PFSK-1 (cell line): ENCODE results near the gene RNF125.

ENCODE experiments used
- FOXP2 ChIP-seq: optimal IDR thresholded peaks from 2 replicates; pipeline ENCODE3; 2011; ENCODE audit warnings: borderline replicate concordance, control low read depth, inconsistent platforms; ENCODE audit not compliant: insufficient read depth; ENCODE audit errors: extremely low read length, extremely low read depth
- POLR2AphosphoS5 ChIP-seq: IDR thresholded peaks from 2 replicates; pipeline ENCODE4 v1.6.1; 2012; ENCODE audit warnings: low read depth, mild to moderate bottlenecking, control low read depth, low read length, moderate library complexity
- REST ChIP-seq, 2 experiments: IDR thresholded peaks; 2 replicates each; pipeline versions ENCODE4 v1.6.1 to v1.8.0; 2011 to 2012; ENCODE audit warnings: low read depth in 2 of 2, low read length in 2 of 2, control low read depth in 1 of 2, inconsistent platforms in 1 of 2, mild to moderate bottlenecking in 1 of 2, moderate library complexity in 1 of 2; ENCODE audit not compliant: insufficient read depth in 1 of 2
- SIN3A ChIP-seq: IDR thresholded peaks from 2 replicates; pipeline ENCODE4 v1.6.1; 2012; ENCODE audit warnings: mild to moderate bottlenecking, low read length, moderate library complexity, borderline replicate concordance; ENCODE audit not compliant: insufficient read depth
- TAF1 ChIP-seq: IDR thresholded peaks from 2 replicates; pipeline ENCODE4 v1.6.1; 2012; ENCODE audit warnings: low read length, control low read depth, borderline replicate concordance; ENCODE audit not compliant: insufficient read depth

RNF125 gene

GRCh38 chr18:31978616-31979015 is 40.0 kb upstream of the RNF125 start:
- TF ChIP-seq REST (IDR thresholded peaks at IDR 0.05; ENCODE audit: insufficient read depth in 1 of 2, low read depth in 2 of 2, low read length in 2 of 2) (no peak), FOXP2 (no peak), TAF1 (no peak)

DNA sequence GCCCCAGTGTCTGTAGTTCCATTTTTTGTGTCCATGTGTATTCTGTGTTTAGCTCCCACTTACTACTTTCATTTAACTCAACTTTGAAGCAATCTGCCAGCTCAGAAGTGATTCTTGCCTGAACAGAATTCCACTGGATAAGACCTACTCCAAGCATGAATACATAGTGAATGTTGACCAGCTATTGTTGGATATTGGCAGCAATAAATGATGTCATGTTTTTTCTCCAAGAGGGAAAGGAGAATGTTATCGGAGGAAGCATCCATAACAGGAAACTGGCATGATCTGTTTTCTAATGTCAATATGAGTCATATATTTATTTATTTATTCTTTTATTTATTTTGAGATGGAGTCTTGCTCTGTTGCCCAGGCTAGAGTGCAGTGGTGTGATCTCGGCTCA is 38.9 kb upstream of the RNF125 start:
- TF ChIP-seq FOXP2 (no peak), POLR2AphosphoS5 (no peak), REST (IDR thresholded peaks at IDR 0.05; ENCODE audit: insufficient read depth in 1 of 2, low read depth in 2 of 2, low read length in 2 of 2) (no peak), SIN3A (no peak), TAF1 (no peak)

DNA sequence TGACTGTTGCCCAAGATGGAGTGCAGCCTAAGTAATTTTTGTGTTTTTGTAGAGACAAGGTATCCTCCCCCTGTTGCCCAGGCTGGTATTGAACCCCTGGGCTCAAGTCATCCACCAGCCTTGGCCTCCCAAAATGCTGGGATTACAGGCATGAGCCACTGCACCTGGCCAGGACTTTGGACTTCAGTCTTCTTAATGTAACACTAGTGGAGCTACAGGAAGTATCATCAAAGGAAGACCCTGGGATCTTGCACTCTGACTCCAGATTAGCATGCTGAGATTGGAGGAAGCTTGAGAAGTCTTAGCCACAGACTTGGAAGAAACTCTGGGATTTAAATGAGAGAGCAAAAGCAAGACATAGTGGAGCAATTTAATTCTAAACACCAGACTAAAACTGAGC is 37.8 kb upstream of the RNF125 start:
- no peak for TF ChIP-seq SIN3A
- TF ChIP-seq TAF1: no peak
- TF ChIP-seq POLR2AphosphoS5: no peak

DNA sequence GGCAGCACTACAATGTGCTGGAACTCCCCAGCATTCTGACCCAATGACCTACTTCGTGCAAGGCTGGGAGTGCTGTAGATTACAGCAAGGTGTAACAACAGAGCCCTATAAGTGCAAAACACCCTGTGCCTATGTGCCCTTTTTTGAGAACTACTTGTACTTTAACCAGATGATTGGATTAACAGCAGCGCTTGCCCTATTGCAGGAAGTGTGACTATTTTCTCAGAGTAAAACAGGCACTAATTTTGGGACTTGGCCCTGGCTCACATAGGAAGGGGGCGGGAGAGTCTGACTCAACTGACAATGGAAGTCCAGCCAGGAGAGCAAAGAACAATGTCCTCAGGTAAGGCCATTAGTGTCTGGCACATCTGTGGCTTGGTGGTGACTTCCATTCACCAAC is 35.6 kb upstream of the RNF125 start:
- TF ChIP-seq SIN3A (no peak), REST (IDR thresholded peaks at IDR 0.05; ENCODE audit: insufficient read depth in 1 of 2, low read depth in 2 of 2, low read length in 2 of 2) (no peak), FOXP2 (no peak), TAF1 (no peak), POLR2AphosphoS5 (no peak)

GRCh38 chr18:31983976-31984375 is 34.6 kb upstream of the RNF125 start:
- TF ChIP-seq SIN3A (no peak), REST (IDR thresholded peaks at IDR 0.05; ENCODE audit: insufficient read depth in 1 of 2, low read depth in 2 of 2, low read length in 2 of 2) (no peak), POLR2AphosphoS5 (no peak), TAF1 (no peak), FOXP2 (no peak)

DNA sequence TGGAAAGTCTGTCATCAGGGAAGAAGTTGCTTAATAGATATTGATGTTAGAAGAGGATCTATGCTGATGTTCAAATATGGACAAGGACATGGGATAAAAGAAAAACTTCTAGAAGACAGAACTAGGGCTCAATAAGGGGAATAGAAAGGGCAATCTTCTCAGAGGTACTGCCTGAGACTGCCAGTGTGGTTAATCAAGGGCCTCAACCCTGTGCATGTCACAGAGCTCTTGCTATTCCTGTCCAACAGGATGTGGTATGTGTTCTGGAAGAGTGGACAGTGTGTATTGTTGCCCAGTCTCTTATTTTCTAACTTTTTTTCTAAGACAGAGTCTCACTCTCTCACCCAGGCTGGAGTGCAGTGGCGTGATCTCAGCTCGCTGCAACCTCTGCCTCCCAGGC is 27.8 kb upstream of the RNF125 start:
- no peak for TF ChIP-seq POLR2AphosphoS5
- TF ChIP-seq SIN3A: no peak
- TF ChIP-seq REST (IDR thresholded peaks at IDR 0.05; ENCODE audit: insufficient read depth in 1 of 2, low read depth in 2 of 2, low read length in 2 of 2): no peak
- no peak for TF ChIP-seq FOXP2
- no peak for TF ChIP-seq TAF1
